K562 (cell line): ENCODE results near the gene SLC16A13.

Experiments
- JUN ChIP-seq, 2 experiments: sonication (generic) in 1 of 2; formaldehyde crosslinking in 1 of 2; IDR thresholded peaks; 2 replicates each; pipeline versions ENCODE4 v1.6.1 to v1.8.0; 2012 to 2022; ENCODE audit warnings: borderline replicate concordance in 2 of 2, mild to moderate bottlenecking in 2 of 2, improper control_type of control experiment in 1 of 2, low read depth in 1 of 2, low read length in 1 of 2, missing genetic modification reagents in 1 of 2
- MTF1 ChIP-seq: fragments of 250-450 bp; sonication (Bioruptor Pico); IDR thresholded peaks from 2 replicates; pipeline ENCODE4 v1.9.0; 2021; ENCODE audit warnings: moderate library complexity, mild to moderate bottlenecking, inconsistent platforms, borderline replicate concordance
- NFRKB ChIP-seq: fragments of 450-650 bp; IDR thresholded peaks from 2 replicates; pipeline ENCODE4 v1.6.1; 2016; ENCODE audit warnings: low read depth
- RFX5 ChIP-seq: IDR thresholded peaks from 2 replicates; pipeline ENCODE4 v1.6.1; 2011; ENCODE audit warnings: low read depth, mild to moderate bottlenecking, improper control_type of control experiment, low read length
- ZNF253 ChIP-seq: fragments of 250-450 bp; sonication (Bioruptor Pico); conservative IDR thresholded peaks from 2 replicates; pipeline ENCODE4 v1.6.1; 2021; ENCODE audit warnings: mild to moderate bottlenecking
- ZNF780A ChIP-seq: fragments of 250-450 bp; sonication (Bioruptor Pico); IDR thresholded peaks from 2 replicates; pipeline ENCODE4 v1.5.0; 2021; ENCODE audit warnings: mild to moderate bottlenecking

DNA sequence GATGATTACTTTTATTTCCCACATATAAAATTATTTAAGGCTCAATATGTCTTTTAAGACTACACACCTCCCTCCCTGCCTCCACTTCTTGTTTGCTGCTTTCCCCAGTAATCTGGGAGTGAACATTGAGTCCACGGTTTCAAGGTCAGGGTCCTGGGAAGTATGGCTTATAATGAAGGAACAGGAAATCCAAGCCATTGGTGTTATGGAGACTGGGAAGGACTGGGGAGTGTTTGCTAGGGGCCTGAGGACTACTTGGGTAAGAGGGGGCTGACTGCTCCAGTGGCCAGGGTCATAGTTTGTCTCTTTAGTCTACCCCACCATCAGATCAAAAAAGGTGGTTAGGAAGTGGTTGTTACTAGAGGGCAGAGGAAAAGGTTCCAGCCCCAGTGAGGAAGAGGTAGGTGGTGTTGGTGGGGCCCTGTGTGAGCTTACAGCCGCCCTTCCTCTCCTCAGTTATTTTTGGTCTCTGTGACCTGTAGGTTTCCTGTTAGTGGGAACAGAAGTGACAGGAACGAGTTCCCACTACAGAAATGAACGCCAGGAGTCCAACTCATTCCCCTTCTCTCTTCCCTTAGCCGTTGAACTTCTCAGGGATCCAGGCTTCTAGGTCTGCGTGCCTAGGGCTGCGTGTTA is 742 bp upstream of the SLC16A13 start:
- no peak for TF ChIP-seq MTF1 (CRISPR knock-in tag)
- TF ChIP-seq ZNF780A, result no peak
- TF ChIP-seq JUN (IDR thresholded peaks at IDR 0.05; ENCODE audit: borderline replicate concordance, low read depth, low read length), result no peak
- TF ChIP-seq JUN (CRISPR knock-in tag; IDR thresholded peaks at IDR 0.05; ENCODE audit: borderline replicate concordance), result no peak
- peak; percentile 59; the same call in 1 of the 2 replicates for TF ChIP-seq NFRKB
- TF ChIP-seq RFX5, result no peak
- TF ChIP-seq ZNF253 (CRISPR knock-in tag), result no peak
